ENCODE data around the gene CD84.
"Not testable (repeated sequence)": the region's sequence is repeated elsewhere in the genome, so short reads cannot be mapped to it uniquely, and the experiment has no call there.

The CD84 gene

DNA sequence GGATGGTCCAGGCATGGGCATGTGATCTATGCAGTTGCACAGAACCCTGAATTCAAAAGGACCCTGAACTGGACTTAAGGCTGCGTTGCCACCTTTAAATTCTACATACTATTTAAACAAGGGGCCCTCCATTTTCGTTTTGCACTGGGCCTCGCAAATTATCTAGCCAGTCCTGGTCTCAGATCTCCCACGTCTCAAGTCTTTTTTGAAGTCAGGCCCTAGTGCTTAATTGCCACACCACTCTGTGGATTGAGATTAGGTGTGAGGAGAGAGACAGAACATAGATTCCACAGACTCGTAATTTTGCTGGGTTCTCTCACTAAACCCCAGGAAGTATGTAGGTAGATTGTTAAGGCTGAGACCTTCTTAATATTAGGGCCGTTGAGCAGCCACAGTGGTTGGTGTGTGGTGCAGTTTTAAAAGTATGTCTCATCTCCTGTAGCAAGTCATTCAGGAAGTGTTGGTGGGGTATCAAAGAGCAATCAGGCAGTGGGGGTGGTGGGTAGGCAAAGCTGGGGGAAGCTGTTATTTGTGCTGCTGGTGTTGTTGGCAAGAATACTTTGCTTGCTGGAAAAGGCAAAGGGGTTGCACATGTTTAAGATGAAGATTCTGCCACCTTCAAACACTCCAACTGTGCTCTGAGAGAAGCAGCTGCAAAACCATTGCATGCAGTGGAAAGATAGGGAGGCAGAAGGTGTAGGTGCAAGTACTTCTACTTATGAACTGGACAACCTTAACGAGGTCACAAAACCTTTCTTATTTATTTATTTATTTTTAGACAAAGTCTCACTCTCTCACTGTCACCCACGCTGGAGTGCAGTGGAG, 11.2 kb downstream of the CD84 start:
- DNase-seq: peak; percentile 77

DNA sequence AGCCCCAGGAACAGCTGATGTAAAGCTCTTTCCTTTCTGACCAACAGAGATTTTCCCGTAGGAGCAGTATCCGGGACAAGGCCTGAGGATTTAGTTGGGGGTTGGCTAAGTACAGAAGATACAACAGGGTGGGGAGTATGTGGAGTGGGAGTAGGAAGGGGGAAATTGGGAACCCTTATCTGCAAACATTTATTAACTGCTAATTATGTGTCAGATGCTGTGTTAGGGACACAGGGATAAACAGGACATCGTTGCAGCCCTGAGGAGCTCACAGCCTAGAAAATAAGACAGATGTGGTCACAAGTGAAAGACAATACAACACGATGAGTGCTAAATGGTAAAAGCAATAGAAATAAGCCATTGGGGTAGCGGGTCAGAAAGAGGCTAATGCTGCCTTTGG, 12.0 kb downstream of the CD84 start:
- DNase-seq: no peak

DNA sequence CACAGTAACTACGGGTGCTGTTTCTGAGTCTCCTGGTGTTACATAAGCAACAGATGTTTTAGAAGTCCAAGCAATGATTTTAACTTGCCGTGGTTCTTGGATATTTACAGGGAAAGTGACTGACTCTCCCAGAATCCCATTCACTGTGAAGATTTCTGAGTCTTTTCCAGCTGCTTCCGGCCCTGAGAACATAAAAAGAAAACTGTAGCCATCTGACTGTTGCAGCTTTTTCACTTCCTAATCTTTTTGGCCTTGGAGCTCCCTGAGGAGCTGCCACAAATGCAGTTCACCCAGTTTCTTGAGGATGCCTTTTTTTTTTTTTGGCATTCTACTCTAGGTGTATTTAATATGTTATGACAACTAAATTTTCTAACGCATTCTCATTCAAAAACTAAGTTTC, 13.7 kb downstream of the CD84 start:
- DNase-seq: no peak

DNA sequence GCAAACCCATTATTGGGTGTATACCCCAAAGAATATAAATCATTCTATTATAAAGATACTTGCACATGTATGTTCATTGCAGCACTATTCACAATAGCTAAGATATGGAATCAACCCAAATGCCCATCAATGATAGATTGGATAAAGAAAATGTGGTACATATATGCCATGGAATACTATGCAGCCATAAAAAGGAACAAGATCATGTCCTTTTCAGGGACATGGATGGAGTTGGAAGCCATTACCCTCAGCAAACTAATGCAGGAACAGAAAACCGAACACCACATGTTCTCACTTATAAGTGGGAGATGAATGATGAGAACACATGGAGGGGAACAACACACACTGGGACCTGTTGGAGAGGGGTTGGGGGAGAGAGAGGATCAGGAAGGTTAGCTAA, 16.1 kb downstream of the CD84 start:
- not testable (repeated sequence) for DNase-seq

DNA sequence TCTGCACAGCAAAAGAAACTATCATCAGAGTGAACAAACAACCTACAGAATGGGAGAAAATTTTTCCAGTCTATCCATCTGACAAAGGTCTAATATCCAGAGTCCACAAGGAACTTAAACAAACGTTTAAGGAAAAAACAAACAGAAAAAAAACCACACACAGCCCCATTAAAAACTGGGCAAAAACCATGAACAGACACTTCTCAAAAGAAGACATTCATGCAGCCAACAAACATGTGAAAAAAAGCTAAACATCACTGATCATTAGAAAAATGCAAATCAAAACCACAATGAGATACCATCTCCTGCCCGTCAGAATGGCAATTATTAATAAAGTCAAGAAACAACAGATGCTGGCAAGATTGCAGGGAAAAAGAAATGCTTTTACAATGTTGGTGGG, 16.6 kb downstream of the CD84 start:
- DNase-seq: not testable (repeated sequence)

DNA sequence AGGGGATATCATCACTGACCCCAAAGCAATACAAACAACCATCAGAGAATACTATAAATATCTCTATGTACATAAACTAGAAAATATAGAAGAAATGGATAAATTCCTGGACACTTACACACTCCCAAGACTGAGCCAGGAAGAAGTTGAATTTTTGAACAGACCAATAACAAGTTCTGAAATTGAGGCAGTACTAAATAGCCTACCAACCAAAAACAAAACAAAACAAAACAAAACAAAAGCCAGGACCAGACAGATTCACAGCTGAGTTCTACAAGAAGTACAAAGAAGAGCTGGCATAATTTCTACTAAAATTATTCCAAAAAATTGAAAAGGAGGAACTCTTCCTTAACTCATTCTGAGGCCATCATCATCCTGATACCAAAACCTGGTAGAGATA, 18.5 kb downstream of the CD84 start:
- no peak for DNase-seq

DNA sequence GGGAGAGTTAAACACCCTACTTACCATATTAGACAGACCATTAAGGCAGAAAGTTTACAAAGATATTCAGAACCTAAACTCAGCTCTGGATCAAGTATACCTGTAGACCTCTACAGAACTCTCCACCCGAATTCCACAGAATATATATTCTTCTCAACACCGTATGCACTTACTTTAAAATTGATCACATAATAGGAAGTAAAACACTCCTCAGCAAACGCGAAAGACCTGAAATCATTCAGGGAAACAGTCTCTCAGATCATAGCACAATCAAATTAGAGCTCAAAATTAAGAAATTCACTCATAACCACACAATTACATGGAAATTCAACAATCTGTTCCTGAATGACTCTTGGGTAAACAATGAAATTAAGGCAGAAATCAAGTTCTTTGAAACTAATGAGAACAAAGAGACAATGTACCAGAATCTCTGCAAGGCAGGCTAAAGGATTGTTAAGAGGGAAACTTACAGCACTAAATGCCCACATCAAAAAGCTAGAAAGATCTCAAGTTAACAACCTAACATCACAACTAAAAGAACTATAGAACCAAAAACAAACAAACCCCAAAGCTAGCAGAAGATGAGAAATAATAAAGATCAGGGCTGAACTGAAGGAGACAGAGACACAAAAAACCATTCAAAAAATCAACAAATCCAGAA, 19.1 kb downstream of the CD84 start:
- no peak for DNase-seq

DNA sequence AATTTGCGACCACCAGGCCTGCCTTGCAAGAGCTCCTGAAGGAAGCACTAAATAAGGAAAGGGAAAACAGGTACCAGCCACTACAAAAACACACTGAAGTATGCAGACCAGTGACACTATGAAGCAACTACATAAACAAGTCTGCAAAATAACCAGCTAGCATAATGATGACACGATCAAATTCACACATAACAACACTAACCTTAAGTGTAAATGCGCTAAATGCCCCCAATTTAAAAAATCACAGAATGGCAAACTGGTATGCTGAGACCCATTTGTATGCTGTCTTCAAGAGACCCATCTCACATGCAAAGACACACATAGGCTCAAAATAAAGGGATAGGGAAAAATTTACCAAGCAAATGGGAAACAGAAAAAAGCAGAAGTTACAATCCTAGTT, 19.9 kb downstream of the CD84 start:
- DNase-seq: not testable (repeated sequence)

DNA sequence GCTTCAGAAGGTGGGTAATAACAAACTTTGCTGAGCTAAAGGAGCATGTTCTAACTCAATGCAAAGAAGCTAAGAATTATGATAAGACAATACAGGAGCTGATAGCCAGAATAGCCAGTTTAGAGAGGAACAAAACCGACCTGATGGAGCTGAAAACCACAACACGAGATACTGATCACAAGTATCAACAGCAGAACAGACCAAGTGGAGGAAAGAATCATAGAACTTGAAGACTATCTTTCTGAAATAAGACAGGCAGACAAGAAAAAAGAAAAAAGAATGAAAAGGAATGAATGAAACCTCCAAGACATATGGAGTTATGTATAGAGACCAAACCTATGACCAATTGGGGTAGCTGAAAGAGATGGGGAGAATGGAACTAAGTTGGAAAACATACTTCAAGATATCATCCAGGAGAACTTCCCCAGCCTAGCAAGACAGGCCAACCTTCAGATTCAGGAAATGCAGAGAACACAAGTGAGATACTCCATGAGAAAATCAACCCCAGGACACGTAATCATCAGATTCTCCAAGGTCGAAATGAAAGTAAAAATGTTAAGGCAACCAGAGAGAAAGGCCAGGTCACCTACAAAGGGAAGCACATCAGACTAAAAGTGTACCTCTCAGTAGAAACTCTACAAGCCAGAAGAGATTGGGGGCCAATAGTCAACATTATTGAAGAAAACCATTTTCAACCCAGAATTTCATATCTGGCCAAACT, 20.5 kb downstream of the CD84 start:
- DNase-seq: no peak

DNA sequence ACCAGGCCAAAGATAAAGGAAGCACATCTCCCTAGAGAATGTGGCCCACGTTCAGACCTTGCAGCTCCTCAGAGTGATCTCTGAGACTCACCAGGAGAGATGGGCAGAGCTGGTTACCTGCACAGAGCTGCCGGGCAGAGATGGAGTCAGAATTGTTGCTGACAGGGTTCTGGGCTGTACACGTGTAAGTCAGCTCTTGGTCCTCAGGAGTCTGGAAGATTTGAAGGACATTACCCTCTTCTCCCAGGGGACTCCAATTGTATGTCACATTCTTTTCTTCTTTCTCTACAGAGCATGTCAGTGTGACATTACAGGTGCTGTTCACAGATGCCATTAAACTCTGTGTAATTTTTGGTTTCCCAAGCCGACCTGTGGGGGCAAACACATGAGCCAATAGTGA, 25.5 kb downstream of the CD84 start:
- DNase-seq: no peak

DNA sequence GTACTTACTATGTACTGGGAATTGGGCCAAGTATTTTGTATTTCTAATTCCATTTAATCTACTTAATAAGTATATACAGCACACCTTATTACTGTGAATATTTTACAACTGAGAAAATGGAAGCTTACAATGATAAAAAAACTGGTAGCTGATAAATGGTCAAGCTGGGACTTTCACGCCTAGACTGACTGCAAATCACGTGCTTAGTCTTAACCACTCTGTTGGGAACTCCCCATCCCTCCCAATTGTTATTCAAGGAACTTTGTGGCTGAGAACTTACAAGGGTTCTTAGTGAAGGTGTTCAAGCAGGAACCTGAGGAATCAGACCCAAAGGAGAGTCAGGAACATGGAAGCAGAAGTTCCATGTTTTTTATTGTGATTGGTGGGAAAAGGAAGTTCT, 26.9 kb downstream of the CD84 start:
- no peak for DNase-seq

DNA sequence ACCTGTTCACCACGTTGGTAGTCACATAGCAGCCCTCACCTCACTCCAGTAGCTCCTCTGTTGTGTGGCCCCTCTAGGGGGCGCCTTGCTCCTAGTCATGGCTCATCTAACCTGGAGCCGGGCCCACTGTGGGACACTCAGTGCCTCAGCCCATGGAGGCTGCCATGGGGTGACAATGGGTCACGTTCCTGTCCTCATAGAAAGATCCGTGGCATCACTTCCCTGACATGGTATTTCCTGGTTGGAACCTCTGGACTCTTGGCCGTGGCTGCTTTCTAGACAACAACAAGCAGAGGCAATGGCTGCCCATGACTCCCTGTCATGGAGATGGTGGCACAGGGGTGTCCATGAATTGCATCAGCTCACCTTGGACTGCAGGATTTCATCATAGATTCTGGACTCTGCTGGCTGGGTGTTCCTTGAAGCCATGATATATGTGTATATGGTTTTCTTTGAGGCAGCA, 28.7 kb downstream of the CD84 start:
- peak; percentile 56 for DNase-seq

DNA sequence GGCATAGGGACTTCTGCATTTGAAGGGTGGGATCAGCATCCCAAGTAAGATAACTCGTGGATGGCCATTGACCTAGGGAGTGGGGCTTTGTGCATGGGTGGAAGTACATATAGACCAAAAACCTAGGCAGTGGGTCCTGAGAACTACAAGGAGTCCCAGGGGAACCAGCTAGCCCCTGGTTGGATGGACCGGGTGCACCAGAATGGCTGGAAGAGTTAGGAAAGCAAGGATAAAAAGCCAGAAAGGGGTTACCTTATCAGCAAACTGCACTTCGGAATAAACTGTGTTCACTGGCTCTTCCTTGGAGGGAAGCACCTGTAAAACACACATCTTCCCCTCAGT, 29.7 kb downstream of the CD84 start:
- no peak for DNase-seq

DNA sequence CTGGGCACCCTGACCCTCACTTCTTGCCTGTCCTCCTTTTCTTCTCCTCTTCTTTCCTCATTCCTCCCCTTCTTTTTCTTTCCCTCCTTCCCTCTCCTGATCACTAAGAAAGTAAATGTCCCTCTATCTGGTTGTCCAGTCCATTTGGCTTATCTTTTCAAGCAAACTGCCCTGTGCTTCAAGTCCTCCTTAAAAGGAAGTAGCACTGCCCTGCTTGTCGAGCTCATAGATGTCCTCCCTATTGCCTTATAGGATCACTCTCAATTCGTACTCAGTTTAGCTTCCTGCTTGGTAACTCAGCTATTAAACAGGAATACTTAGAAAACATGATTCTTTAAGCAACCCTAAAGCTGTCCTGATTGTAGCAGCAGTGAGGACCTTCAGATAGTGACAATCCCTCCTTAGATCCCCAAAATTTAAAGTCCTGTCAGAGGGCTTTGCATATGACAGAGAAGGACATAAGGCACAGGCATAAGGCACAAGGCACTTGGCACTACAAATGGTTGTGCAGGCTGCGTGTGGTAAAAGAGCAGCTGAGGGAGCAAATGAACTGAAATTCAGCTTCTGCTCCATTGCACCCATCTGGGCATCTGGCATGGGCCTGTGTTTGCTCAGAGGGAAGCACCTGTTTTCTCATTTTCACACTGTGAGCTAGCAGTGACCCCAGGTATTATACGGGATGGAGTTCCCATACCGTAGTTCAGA, 30.2 kb downstream of the CD84 start:
- DNase-seq: no peak

DNA sequence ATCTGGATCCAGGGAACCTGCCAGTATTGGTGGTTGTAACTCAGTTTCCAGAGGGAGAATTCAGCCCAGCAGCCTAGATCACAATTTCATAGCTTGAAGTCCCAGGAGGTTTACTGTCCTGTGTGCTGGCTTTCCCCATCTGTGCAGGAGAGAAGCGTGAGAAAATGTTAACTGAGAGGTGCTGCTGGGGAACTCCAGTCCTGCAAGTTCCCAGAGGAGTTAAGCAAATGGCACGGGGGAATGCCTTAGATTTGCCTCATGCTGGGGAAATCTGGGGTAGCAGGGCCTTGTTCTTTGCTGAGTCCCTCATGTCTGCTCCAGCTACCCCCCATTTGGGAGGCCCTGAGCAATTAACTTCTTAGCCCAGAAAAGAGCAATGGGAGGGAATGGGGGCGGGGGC, 31.1 kb downstream of the CD84 start:
- no peak for DNase-seq

DNA sequence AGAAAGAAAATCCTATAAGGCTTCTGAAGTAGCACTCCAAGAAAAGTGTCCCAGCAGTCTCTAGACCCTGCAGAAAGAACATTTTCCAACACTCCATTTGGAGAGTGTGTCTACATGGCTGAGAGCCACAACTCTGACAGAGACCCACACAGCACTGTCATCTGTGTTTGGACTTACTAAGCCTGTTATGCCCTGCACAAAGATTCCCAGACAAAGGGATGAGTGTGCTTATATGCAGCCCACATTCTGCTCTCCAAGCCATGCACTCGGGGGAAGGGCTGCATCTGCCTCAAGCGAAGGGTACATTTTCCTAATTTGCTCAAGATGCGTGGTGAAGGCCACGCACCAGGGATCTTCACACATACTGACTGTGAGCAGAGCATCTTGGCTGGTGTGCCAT, 31.9 kb downstream of the CD84 start:
- DNase-seq: no peak

DNA sequence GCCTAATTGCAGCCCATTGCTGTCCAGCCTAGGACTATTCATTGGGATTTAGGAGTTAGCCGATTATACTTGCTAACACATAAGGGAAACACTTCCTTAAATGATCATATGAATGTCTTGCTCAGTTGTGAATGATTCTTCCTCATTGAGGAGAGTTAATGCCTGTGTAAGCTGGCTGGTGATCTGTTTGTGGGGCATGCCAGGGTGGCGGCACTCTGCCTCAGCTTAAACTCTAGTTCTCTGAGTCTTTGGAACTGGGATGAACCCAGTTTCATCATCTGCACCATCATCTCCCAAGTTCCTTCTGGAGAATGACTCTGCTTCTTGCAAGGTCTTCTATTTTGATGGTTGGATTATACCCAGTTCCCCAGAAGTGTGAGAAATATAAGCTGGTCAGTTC, 32.4 kb downstream of the CD84 start:
- DNase-seq: no peak

DNA sequence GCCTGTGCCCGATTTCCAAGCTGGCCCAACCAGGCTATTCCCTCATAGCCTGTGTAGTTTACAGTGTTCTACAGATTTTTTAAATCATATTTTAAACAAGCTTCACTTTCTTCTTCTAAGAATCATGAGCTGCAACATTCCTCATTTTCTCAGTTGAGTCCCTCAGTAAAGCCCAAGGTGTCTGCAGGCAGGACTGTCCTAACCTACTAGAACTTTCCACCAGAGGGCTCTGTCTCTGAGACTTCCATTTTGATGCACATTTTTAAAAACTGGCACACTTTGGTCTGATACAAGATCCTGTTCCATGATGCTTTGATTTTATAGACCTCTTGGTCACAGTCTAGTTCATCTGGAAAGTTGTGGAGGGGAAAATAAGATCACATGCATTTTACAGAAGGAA, 34.6 kb downstream of the CD84 start:
- peak; percentile 51 for DNase-seq

DNA sequence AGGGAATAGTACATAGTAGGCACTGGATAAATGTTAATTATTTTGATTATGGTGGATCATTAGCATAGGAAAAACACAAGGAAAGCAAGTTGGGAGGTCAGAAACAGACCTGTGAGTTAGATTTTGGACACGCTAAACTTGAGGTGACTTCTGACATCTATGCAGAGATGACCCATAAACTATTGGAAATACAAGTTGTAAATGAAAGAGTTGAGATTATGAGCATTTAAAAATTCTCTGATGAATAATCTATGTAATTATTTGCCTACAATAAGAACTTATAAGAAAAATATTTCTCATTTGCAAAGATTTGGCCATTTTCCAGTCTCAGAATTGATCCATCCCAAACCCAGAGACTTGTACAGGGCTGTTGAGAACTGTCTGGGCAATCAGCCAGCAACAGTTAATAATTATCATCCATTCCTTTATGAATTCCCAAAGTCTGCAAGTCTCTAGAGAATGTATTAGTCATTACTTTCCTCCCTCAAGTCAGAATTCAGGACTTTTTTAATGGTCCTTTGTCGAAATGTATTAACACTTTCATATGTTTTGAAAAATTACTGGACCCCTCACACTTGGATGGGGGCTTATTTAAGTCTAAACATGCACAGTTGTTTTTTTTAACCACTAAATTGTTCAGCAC, 36.9 kb downstream of the CD84 start:
- no peak for DNase-seq

DNA sequence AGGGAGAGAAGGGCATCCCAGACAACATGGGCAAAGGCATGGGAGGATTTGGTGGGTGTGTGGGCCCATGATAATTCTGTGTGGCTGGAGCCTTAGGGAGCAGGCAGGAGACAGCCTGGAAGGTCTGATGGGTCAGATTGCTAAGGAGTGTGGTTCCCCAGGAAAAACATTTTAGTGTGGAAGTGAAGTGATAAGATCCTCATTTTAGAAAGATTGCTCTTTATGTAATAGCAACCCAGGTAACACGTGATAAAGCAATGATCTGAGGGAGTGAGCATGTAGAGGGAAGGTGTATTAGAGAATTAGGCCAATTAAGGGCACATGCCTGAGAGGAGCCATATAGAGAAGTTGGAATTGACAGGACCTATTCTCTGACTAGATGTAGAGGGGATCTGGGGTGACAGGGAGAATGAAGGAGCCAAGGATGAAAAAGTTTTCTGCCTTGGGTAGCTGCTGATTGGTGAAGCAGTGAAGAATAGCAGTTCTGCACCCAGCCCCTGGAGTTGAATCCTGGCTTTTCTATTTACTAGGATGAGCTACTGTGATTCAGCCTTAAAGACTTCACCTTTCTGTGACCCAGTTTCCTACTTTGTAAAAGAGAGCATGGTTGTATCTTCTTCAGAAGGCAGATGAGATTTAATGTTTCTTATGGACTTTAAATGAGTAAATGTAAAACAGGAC, 37.5 kb downstream of the CD84 start:
- no peak for DNase-seq

DNA sequence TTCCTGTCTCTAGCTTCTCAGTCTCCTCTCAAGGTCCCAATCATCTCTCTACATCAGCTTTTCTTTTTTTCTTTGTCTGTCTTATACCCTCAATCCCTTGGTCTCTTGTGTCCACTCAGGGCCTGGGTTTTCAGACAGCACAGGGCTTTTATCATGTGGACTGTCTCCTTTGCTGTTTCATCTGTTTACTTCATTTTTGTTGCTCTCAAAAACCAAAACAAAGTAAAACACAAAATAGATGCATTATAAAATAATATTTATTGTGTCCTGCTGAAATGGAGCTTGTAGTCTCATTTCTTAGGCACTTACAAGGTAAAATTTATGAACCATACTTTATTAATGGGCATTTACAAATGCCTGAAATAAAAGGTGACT, 38.5 kb downstream of the CD84 start:
- no peak for DNase-seq

Data from stimulated activated CD4-positive, alpha-beta T cell treated with anti-CD3 and anti-CD28 coated beads, Interleukin-4, amount 100 ng/mL, for 24 hours (primary cell).